Hepatocyte (in vitro differentiated cells): Measurements from ENCODE around the gene EFL1. TPM values are rescaled to one million over a fixed set of nuclear protein-coding genes. Genes with fewer than 3 reads are reported as not detected.

Experiments
- DNase-seq: peaks from one replicate; pipeline ENCODE4 v3.0.0-alpha.2; 2016; ENCODE audit warnings: low spot score
- H2AFZ ChIP-seq: fragments of 200-600 bp; sonication (generic); 2 replicates; pipeline ENCODE4 v1.6.0; 2016; ENCODE audit warnings: antibody characterized with exemption, mild to moderate bottlenecking
- H3K27ac ChIP-seq: fragments of 200-600 bp; sonication (generic); 2 replicates; pipeline ENCODE4 v1.5.1; 2016; ENCODE audit warnings: mild to moderate bottlenecking
- H3K27me3 ChIP-seq: fragments of 200-600 bp; sonication (generic); 2 replicates; pipeline ENCODE4 v1.6.1; 2016
- H3K36me3 ChIP-seq: fragments of 200-600 bp; sonication (generic); replicated peaks from 2 replicates; pipeline ENCODE4 v1.5.1; 2016; ENCODE audit warnings: low read depth; ENCODE audit not compliant: insufficient read depth
- H3K4me1 ChIP-seq: fragments of 200-600 bp; sonication (generic); 2 replicates; pipeline ENCODE4 v1.5.1; 2016; ENCODE audit warnings: mild to moderate bottlenecking, moderate library complexity; ENCODE audit not compliant: insufficient read depth
- H3K4me2 ChIP-seq: fragments of 200-600 bp; sonication (generic); 2 replicates; pipeline ENCODE4 v1.6.0; 2016
- H3K4me3 ChIP-seq: fragments of 200-600 bp; sonication (generic); 2 replicates; pipeline ENCODE4 v1.5.1; 2016; ENCODE audit warnings: mild to moderate bottlenecking
- H3K79me2 ChIP-seq: fragments of 200-600 bp; sonication (generic); 2 replicates; pipeline ENCODE4 v1.6.0; 2017; ENCODE audit warnings: mild to moderate bottlenecking
- H3K9me2 ChIP-seq: fragments of 200-600 bp; sonication (generic); replicated peaks from 2 replicates; pipeline ENCODE4 v1.6.0; 2017; ENCODE audit warnings: mild to moderate bottlenecking; ENCODE audit not compliant: insufficient read depth
- H3K9me3 ChIP-seq: fragments of 200-600 bp; sonication (generic); 2 replicates; pipeline ENCODE4 v1.5.1; 2016; ENCODE audit warnings: low read depth, mild to moderate bottlenecking
- H4K20me1 ChIP-seq: fragments of 200-600 bp; sonication (generic); 2 replicates; pipeline ENCODE4 v1.6.0; 2016; ENCODE audit warnings: mild to moderate bottlenecking; ENCODE audit not compliant: insufficient read depth, poor library complexity, severe bottlenecking
- CTCF ChIP-seq: fragments of 200-600 bp; sonication (generic); IDR thresholded peaks from 2 replicates; pipeline ENCODE4 v1.5.1; 2016; ENCODE audit warnings: antibody characterized with exemption, mild to moderate bottlenecking; ENCODE audit not compliant: poor library complexity
- EZH2 ChIP-seq: fragments of 200-600 bp; sonication (generic); IDR thresholded peaks from 2 replicates; pipeline ENCODE4 v1.6.1; 2016; ENCODE audit warnings: antibody characterized with exemption, mild to moderate bottlenecking, borderline replicate concordance
- EZH2phosphoT487 ChIP-seq: fragments of 200-600 bp; sonication (generic); IDR thresholded peaks from one replicate; pipeline ENCODE4 v1.6.1; 2018; ENCODE audit warnings: antibody characterized with exemption, mild to moderate bottlenecking, low read depth, moderate library complexity; ENCODE audit not compliant: unreplicated experiment, severe bottlenecking
- WGBS: methylation state at CpG from one replicate; pipeline ENCODE4 v1.1.6; 2016; ENCODE audit warnings: low lambda C conversion rate; ENCODE audit errors: missing lambda C conversion rate; 5-methylcytosine and 5-hydroxymethylcytosine counted together
- polyA plus RNA-seq: library from polyadenylated mRNA; unstranded; fragments of >200 nt; fragmentation: Nextera tagmentation; extraction: Ambion mirVana; gene quantifications from 2 replicates; pipeline ENCODE4 v1.2.1, GENCODE V29; 2016
- total RNA-seq: library from RNA; depleted of rRNA; stranded (reverse); fragments of >200 nt; gene quantifications from 2 replicates; pipeline ENCODE4 v1.2.3, GENCODE V29; 2014

The EFL1 gene
- total and polyA plus RNA-seq, 2 experiments from 2014 or later: 11.6 to 19.0 TPM

DNA sequence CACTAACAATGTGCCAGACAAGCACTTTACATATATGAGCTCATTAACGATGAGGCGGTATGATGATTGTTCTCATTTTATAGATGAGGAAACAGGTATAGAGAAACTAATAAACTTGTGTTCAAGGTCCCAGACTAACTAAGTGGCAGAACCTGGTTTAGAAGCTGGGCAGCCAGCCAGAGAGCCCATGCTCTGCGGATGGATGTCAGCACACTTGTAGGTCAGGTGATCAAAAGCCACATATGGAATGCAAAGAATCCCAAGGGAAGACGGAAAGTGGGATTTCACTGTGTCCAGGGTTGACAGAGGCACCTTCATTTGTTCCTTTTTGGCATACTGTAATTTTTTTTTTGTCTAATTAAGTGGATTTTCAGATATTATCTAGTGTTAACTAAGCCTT is 103.7 kb downstream of the EFL1 start:
- no peak overlapping the region for H2AFZ ChIP-seq
- no peaks in the 10 kb centered on the region for H4K20me1 ChIP-seq
- no peaks in the 10 kb centered on the region for H3K27me3 ChIP-seq
- no peaks in the 10 kb centered on the region for H3K79me2 ChIP-seq
- H3K9me3 ChIP-seq: no peaks in the 10 kb centered on the region
- H3K36me3 ChIP-seq: no peaks in the 10 kb centered on the region
- no peak for TF ChIP-seq EZH2
- no peak for TF ChIP-seq EZH2phosphoT487
- no peak for TF ChIP-seq CTCF
- no peak overlapping the region for H3K4me3 ChIP-seq
- no peak overlapping the region for H3K4me2 ChIP-seq
- no peaks in the 10 kb centered on the region for H3K9me2 ChIP-seq
- no peak for DNase-seq
- no peak overlapping the region for H3K27ac ChIP-seq
- H3K4me1 ChIP-seq: no peaks in the 10 kb centered on the region
- whole genome bisulfite sequencing: 79% methylated on average over 4 of the region's 4 CpGs

- 85% methylated on average over 1 of the region's 1 CpG for WGBS
- Histone ChIP-seq H3K27me3 (no peaks in the 10 kb centered on the region), H3K9me2 (no peaks in the 10 kb centered on the region), H3K4me2 (no peak overlapping the region), H2AFZ (no peak overlapping the region), H4K20me1 (no peaks in the 10 kb centered on the region), H3K4me3 (no peak overlapping the region), H3K4me1 (no peaks in the 10 kb centered on the region), H3K36me3 (no peaks in the 10 kb centered on the region), H3K9me3 (no peaks in the 10 kb centered on the region), H3K79me2 (no peaks in the 10 kb centered on the region), H3K27ac (no peak overlapping the region)
- DNase-seq: no peak
- no peak for TF ChIP-seq EZH2phosphoT487
- TF ChIP-seq EZH2: no peak
- no peak for TF ChIP-seq CTCF
Measured at GRCh38 chr15:82150645-82151044, 111.9 kb downstream of the EFL1 start.

DNA sequence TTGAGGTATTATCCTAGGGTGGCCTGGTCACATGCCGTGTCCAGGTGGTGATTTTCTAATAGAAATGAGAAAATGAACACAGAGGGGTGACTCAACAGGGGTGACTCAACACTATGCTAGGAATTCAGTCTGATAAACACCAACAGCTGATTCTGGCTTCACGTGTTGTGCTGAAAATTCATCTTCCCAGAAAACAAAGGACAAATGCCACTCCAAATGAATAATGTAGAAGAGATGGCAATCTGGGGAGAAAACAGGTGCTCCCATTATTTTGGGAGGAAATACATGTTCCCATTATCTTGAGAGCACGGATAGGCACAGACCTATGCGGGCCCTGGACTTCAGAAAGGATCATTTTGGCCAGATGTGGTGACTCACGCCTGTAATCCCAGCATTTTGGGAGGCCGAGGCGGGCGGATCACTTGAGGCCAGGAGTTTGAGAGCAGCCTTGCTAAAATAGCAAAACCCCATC is 115.5 kb downstream of the EFL1 start:
- Histone ChIP-seq H3K4me2 (no peak overlapping the region), H3K9me3 (no peaks in the 10 kb centered on the region), H3K9me2 (no peaks in the 10 kb centered on the region), H3K4me1 (no peaks in the 10 kb centered on the region), H4K20me1 (no peaks in the 10 kb centered on the region), H3K4me3 (no peak overlapping the region), H3K27me3 (no peaks in the 10 kb centered on the region), H3K79me2 (no peaks in the 10 kb centered on the region), H2AFZ (no peak overlapping the region), H3K27ac (peak overlapping the region; percentile 18), H3K36me3 (no peaks in the 10 kb centered on the region)
- DNase-seq: peak; percentile 25
- 83% methylated on average over 8 of the region's 8 CpGs for WGBS
- no peak for TF ChIP-seq EZH2

GRCh38 chr15:82146576-82146975 is 116.0 kb downstream of the EFL1 start:
- no peak for DNase-seq
- Histone ChIP-seq H3K27me3 (no peaks in the 10 kb centered on the region), H3K4me2 (no peak overlapping the region), H3K9me2 (no peaks in the 10 kb centered on the region), H3K4me3 (no peak overlapping the region), H3K4me1 (no peaks in the 10 kb centered on the region), H2AFZ (no peak overlapping the region), H3K79me2 (no peaks in the 10 kb centered on the region), H3K36me3 (no peaks in the 10 kb centered on the region), H3K27ac (peak overlapping the region; percentile 18), H3K9me3 (no peaks in the 10 kb centered on the region), H4K20me1 (no peaks in the 10 kb centered on the region)
- WGBS: 99% methylated on average over 3 of the region's 3 CpGs
- TF ChIP-seq EZH2phosphoT487 (no peak), EZH2 (no peak), CTCF (no peak)
